ENCODE results near the gene TRAF3IP1.

TRAF3IP1 gene

DNA sequence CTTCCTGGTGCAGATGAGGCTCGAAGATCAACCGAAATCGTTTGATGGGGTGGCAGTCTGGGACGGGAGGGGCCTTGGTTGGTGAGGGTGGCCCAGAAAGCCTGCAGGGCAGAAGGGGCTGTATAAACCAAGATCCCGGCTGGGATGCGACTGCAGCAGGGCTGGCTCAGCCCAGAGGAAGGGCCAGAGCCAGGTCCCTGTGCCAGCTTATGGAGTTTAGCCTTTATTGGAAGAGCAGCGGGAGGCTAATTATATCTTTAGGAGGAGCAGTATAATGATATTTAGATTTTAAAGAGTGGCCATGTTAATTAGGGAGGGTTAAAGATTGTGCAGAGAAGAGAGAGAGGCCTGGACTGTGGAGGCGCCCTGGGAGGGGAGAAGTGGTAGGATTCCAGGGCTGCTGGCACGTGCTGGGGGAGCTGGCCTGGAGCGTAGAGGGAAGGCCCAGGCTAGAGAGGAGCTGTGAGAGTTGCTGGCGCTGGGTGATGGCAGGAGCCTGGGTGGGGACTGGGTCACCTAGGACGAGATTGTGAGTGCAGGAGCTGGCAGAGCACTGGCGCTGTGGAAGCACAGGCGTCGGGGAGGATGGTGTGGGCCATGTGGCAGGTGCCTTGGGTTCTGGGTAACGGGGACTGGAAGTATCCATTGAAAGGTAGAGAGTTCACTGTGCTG, 25.1 kb downstream of the TRAF3IP1 start:
- DNase-seq (ENCODE audit: extremely low read depth, low read depth): no peak
- TF ChIP-seq, protein P1, sequence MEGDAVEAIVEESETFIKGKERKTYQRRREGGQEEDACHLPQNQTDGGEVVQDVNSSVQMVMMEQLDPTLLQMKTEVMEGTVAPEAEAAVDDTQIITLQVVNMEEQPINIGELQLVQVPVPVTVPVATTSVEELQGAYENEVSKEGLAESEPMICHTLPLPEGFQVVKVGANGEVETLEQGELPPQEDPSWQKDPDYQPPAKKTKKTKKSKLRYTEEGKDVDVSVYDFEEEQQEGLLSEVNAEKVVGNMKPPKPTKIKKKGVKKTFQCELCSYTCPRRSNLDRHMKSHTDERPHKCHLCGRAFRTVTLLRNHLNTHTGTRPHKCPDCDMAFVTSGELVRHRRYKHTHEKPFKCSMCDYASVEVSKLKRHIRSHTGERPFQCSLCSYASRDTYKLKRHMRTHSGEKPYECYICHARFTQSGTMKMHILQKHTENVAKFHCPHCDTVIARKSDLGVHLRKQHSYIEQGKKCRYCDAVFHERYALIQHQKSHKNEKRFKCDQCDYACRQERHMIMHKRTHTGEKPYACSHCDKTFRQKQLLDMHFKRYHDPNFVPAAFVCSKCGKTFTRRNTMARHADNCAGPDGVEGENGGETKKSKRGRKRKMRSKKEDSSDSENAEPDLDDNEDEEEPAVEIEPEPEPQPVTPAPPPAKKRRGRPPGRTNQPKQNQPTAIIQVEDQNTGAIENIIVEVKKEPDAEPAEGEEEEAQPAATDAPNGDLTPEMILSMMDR (IDR thresholded peaks at IDR 0.05; ENCODE audit: low read depth, low read length): no peak

DNA sequence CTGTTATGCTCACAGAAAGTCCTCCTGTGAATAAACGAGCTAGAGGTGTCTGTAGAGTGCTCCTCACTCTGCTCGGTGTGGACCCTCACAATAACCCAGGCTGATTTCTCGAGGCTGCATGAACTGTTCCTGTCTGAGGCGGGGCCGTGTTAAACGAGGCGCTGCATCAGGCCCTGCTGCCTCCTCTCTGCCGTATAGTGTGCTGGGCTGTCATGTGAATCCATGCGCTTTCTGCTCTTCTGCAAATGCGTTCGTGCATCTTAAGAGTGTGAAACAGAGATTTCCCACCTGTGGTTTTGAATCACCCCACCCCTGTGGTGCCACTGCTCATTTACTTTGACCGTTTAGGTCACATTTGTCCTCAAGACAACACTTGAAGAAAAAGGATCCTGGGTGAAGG, 26.2 kb downstream of the TRAF3IP1 start:
- no peak for DNase-seq (ENCODE audit: extremely low read depth, low read depth)
- TF ChIP-seq, protein P1 (IDR thresholded peaks at IDR 0.05; ENCODE audit: low read depth, low read length): no peak

DNA sequence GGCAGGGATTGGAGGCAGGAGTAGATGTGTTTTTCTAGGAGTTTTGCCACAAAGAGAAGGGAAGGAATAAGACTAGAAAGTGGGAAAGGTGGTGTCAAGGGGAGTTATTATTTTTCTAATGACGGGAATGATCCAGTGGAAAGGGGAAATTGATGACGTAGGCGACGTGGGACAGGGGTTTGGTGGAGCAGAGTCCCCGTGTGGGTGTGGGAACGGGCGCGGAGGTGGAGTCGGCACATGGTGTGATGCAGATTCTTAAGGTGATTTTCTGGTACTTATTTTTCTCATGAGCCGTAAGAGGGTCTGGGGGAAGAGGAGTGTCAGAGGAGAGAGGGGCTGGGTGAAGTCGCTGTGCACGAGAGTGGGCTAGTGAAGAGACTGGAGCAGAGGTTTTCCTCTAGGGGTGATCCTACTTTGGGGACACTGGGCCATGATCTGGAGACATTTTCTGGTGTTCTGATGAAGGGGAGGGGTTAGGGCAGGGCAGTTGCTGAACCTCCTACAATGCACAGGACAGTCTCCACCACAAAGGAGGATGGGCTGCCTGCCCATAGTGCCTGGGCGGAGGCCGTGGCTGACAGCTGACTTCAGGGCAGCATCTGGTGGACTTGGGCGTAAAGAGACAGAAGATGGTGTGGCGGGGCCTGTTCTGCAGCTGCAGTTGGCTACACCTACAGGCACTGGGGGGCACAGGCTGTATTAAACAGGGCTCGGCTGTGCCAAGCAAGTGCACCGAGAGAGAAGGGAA, 30.0 kb downstream of the TRAF3IP1 start:
- DNase-seq (ENCODE audit: extremely low read depth, low read depth): no peak

DNA sequence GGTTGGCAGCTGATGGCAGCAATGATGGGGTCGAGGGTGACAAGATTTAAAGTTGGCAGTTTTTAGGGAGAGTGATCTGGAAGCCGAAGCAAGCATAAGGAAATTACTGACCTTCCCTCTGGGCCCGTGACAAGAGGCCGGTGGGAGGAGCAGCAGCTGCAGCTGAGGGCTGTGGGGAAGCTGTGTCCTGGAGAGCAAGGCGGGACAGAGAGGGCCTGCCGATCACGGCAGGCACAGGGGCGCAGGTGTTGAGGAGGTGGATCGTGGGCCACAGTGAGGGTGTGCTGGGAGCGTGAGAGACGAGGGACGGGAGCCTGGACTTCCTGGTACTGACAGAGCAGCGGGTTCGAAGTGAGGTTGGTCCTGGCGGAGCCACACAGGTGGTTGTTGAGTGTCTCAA, 31.0 kb downstream of the TRAF3IP1 start:
- DNase-seq (ENCODE audit: extremely low read depth, low read depth): no peak
- TF ChIP-seq, protein P1 (IDR thresholded peaks at IDR 0.05; ENCODE audit: low read depth, low read length): no peak

More for the DNA sequence above, 30.0 kb downstream of the TRAF3IP1 start:
- TF ChIP-seq, protein P1 (IDR thresholded peaks at IDR 0.05; ENCODE audit: low read depth, low read length): no peak

DNA sequence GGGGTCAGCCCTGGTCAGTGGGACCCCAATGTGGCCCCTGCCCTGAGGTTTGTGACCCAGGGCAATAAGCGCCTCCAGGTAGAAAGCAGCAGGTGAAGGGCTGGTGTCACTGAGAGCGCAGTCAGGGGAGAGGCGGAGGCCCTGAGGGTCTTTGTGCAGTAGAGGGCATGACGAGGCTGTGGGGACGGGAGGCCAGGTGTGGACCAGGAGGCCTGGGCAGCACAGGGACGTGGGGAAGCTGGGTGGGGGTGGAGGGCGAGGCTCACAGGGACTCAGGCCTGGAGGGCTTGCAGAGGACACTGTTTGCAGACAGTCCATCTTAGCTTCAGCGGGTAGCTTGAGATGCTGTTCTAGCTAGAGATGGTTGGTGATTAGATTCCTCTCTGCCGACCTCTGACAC, 32.0 kb downstream of the TRAF3IP1 start:
- TF ChIP-seq, protein P1 (IDR thresholded peaks at IDR 0.05; ENCODE audit: low read depth, low read length): no peak
- DNase-seq (ENCODE audit: extremely low read depth, low read depth): no peak

DNA sequence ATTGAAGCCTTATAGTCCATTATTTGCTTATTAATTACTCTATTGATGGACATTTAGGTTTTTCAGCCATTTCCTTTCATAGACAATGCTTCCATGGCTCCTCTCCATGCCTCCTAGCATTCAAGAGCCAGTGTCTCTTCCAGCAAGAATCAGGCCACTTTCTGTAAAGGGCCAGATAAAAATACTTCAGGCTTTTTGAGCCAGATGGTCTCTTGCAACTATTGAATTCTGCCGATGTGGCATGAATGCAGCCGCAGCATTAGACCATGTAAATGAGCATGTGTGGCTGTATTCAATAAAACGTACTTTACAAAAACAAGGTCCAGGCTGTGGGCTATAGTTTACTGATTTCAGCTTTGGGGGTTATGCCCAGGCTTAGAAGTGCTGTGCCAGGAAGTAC, 38.5 kb downstream of the TRAF3IP1 start:
- TF ChIP-seq, protein P1 (IDR thresholded peaks at IDR 0.05; ENCODE audit: low read depth, low read length): no peak
- no peak for DNase-seq (ENCODE audit: extremely low read depth, low read depth)

DNA sequence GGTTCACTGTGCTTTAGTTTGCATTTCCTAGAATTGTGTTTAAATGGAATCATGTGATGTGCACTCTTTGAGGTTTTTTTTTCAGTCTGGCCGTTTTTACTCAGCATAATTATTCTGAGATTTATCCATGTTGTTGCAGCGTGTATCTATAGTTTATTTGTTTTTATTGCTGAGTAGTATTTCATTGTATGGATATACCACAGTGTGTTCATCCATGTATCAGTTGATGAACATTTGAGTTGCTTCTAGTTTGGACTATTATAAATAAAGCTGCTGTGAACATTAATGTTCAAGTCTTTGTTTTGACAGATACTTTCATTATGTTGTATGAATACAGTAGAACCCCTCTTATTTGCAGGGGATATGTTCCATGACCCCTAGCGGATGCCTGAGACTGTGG, 39.1 kb downstream of the TRAF3IP1 start:
- TF ChIP-seq, protein P1 (IDR thresholded peaks at IDR 0.05; ENCODE audit: low read depth, low read length): no peak
- DNase-seq (ENCODE audit: extremely low read depth, low read depth): no peak

Measured in AG09319 (cell line).